HG02973 (cell line): ENCODE results near the gene DENND1A.

Experiments used
- ATAC-seq: cut with Tn5 transposase; IDR thresholded peaks from one replicate; pipeline ENCODE4 v1.9.1; 2021; ENCODE audit warnings: moderate library complexity; ENCODE audit not compliant: unreplicated experiment

The DENND1A gene

DNA sequence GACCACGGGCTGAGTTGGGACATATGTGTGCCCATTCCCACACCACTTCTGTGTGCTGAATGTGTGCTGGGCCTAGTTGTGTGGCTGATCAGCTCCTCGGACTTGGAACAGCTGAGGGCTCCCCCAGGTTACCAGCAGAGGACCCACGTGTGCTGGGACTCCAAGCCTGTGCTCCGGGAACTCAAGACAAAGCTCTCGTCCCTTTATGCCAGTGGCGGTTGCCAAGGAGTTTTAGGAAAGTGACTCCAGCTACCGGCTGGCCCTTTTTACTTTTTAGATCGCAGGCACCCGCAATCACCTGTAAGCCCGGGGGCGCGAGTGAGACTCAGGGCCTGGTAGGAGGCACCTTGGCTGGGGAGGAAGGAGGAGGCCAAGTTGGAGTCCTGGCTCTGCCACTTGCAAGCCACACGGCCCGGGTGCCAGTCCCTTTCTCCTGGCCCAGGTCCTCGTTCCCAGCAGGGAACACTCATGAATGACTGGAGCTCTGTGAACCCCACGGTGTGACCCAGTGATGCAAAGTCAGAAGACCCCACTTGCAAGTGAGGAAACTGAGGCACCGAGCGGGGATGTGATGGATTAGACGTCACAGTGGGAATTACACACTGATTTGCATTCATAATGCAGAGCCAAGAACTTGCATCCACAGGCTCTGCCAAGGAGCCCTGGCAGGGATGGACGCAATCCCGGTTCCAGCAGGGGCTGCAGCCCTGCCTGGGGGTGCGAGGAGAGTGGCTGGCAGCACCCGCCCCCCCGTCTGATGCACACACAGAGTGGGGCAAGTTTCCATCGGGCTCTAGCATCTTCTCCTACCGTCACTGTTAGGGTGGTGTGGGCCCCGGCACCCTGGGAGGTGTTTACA, 547.0 kb downstream of the DENND1A start:
- no peak for ATAC-seq

DNA sequence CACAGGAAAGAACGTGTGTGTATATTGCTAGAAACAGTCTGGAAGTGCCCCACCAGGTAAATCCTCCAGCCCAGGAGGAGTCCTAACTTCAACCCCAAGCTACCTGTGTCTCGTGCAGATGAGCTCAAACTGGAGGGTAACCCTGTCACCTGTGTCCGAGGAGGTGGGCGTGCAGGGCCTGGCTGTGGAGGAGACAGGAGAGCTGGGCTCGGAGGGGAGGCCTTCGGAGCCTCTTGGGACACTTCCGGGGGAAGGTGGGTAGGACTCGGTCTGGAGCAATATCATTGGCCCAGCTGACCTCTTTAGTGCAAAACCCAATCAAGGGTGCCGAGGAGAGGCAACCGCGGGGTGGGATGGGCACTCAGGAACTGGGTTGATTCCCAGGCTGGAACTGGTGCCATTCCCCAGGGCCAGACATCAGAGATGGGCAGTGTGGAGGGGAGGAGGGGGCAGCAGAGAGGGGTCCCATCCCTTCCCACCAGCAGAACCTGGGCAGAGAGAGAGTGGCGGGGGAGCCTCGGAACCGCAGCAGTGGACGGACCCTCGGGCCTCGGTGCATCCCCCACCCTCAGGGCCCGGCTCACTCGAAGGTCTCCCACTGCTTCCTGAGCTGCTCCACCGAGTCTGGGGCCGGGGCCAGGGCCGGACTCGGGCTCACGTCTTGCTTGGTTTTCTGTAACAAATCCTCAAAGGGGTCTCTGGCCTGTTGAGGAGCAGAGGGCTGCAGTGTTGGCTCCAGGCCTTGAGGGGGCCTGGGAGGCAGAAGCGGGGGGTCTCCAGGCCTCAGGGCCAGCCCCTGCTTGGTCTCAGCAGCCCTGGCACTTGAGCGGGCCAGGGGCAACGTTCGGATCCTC, 548.8 kb downstream of the DENND1A start:
- ATAC-seq, result no peak

DNA sequence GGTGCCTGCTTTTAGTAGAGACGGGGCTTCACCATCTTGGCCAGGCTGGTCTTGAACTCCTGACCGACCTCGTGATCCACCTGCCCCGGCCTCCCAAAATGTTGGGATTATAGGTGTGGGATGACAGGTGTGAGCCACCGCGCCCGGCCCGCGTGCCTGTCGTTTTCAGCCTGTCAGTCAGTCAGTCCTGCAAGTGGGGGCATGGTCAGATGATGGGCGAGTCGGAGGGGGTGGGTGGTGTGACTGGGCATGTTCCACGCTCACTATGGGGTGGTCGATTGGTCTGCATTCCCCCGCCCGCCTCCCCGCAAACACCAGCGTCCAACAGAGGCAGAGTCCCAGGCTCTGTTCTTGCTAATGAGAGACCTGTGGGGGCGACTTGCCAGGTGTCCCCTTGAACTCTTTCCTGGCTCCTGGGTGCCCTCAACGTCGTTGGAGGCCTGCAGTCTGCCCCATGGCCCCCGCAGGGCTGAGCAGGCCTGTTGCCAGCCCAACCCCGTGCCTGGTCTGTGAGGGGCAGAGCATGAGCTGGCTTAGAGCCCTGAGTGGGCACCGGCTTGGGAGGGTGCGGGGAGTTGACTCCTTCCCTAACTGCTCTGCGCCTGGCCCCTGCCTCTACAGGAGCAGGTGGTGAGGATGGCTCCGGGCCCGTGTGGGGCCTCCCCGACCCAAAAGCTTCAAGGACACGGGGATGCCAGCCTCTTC, 550.8 kb downstream of the DENND1A start:
- no peak for ATAC-seq

DNA sequence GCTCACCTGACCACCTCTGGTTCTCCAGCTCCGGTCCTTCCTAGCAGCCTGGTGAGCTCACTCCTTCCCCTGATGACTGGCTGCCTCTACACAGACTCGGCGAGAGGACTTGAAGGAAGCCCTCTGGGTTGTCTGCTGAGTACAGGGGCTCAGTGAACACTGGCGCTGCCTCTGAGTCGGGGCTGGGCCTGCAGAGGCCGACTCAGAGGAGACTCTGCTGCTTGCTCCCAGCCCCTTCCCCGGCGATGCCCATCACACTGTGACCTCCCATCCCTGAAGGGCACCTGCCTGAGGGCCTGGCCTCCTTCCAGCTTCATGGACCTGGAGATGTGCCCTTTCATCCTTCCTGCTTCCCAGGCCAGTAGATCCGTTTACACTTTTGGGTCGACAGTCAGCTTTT, 551.9 kb downstream of the DENND1A start:
- no peak for ATAC-seq

DNA sequence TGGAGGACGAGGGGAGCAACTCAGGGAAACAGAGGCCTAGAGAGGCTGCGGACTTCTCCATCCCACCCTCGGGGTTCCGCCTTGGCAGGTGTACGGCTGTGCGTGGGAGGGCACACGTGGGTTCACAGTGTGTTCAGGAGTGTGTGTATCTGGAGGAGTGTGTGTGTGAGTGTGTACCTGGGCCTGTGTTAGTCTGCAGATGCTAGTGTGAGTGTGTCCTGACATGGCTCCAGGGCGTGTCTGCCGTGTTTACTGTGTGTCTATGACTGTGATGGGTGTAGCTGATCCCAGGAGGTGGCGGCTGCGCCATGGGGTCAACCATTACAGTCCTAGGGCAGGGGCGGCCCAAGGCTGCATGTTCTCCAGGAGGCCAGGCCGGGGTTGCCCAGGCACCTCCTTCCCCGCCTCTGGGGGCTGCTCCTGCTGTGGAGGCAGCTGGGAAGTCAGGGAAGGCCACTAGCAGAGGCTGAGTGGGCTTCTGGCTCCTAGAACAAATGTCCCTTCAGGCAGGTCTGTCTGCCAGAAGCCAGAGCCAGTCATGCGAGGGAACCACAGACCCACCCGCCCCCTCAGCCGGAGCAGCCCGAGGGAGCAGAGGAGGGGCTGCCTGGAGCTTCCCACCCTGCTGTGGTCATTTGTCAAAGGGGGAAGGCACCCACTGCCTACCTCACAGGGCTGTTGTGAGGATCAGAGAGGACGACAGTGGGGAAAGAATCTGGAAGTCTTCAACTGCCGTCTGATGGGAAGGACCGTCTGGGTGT, 552.5 kb downstream of the DENND1A start:
- no peak for ATAC-seq

DNA sequence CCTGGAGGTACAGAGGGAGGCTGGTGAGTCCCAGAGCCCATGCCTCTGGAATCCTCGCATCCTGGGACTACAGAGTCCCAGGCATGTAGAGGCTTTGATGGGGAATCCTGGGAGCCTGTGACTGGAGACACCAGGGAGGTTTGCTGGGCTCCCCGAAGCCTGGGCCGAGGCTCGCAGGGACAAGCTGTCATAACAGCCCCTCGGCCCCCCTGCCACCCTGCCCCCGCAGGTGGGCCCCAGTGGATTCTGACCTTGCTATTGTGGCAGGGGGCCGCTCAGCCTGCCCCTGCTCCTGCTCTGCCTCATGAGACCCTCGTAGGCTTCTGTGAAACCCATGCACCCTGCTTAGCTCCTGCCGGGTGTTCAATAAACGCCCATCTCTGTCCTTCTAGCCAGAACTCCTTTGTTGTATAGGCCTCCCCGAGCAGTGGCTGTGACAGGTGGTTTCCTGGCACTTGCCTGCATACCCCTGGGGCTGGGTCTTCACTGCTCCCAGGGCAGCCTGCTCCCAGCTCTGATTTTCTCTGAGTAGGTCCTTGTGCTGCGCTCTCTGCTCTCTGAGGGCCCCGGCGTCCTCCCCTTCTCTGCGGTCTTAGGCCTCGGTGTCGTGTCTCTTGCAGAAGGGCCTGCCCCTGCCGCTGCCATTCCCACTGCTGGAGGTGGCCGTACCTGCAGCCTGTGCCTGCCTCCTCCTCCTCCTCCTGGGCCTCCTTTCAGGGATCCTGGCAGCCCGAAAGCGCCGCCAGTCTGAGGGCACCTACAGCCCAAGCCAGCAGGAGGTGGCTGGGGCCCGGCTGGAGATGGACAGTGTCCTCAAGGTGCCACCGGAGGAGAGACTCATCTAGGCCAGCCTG, 553.5 kb downstream of the DENND1A start:
- ATAC-seq, result no peak

DNA sequence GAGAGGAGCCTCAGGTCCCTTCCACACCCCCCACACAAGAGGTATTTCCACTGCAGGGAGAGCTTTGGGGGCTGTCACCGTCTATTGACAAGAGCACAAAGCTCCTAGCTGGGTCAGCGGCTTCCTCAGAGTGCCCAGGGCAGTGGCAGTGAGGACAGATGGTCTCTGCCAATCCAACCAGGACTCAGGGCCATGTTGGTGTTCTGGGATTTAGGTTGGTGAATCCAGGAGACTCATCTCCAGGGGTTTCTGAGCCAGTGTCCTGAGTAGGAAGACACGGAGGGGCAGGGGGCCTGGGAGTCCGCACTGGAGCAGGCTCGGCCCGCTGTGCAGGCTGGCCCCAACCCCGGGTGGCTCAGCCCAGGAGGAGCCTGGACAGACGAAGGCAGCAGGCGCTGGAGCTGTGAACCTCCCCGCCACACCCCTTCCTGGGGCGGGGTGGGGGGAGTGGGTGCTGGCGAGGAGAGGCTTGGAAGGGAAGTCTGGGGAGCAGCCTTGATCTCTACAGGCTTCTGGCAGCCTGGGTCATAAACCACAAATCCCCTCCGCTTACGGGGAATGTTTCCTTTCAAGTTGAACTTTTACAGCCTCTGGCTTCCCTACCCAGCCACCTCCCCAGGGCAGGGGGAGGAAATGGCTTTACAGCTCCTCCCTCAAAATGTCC, 554.3 kb downstream of the DENND1A start:
- ATAC-seq, result no peak

DNA sequence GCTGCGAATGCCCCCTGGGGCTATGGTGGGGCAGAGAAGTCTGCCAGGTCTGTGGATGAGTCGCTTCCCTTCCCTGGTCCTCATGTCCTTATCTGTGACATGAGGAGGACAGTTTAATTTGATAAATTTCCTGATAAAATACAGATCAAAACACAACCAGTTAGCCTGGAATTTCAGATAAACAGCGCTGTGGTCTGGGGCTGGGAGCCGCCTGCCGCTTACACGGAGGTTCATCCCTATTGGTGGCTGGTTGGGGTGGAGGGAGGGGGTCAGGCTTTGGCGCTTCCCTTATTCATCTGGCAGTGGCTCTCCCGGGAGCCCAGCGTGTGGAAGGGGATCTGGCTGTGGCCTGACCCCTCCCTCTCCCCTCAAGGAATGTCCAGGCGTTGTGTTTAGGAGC, 556.0 kb downstream of the DENND1A start:
- ATAC-seq, result no peak

DNA sequence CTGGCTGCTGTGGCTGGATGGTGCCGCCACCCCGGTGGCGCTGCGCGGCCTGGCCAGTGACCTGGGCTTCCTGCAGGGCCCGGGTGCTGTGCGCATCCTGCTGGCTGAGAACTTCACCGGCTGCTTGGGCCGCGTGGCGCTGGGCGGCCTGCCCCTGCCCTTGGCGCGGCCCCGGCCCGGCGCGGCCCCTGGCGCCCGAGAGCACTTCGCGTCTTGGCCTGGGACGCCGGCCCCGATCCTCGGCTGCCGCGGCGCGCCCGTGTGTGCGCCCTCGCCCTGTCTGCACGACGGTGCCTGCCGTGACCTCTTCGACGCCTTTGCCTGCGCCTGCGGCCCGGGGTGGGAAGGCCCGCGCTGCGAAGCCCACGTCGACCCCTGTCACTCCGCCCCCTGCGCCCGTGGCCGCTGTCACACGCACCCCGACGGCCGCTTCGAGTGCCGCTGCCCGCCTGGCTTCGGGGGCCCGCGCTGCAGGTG, 556.4 kb downstream of the DENND1A start:
- no peak for ATAC-seq

DNA sequence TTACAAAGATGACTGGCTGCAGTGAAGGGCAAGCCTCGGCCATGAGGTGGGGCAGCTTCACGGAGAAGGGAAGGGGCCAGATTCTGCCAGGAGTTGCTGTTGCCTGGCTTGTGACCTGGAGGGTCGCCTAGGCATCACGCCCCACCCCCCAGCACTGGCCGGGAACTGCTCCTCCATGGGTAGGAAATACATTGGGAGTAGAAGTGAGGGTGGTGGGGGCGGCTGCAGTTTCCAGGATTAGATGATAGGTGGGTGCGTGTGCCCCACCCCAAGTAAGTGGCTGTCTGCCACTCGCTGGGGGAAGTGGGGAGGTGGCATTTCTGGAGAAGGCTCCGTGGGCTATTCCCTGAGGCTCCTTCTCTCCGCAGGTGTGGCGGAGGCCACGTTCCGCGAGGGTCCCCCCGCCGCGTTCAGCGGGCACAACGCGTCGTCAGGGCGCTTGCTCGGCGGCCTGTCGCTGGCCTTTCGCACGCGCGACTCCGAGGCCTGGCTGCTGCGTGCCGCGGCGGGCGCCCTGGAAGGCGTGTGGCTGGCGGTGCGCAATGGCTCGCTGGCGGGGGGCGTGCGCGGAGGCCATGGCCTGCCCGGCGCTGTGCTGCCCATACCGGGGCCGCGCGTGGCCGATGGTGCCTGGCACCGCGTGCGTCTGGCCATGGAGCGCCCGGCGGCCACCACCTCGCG, 557.0 kb downstream of the DENND1A start:
- no peak for ATAC-seq

DNA sequence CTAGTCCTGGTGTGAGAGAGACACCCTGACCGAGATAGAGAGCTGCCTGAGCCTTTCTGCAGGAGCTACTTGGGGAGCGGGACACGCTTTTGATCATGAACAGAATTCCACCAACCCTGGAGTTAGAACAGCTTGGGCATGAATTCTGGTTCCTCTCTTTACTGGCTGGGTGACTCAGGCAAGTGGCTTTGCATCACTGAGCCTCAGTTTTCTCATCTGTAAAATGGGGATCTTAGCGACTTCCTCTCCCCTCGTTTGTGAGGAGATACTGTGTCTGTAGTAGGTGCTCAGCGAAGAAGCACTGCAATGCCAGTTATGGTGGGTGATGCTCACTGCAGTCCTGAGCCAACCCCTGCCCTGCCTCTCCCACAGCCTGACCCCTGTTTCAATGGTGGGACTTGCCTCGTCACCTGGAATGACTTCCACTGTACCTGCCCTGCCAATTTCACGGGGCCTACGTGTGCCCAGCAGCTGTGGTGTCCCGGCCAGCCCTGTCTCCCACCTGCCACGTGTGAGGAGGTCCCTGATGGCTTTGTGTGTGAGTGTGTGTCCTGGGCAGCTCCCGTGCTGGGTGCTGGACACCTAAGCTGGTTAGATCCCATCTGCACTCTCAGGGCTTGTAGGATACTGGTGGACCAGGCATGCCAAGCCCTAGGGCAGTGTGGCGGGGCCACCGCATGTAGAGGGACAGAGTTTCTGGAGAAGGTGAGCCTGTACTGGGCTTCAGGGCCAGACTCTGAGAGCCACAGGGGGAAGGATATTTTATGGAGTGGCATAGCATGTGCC, 557.9 kb downstream of the DENND1A start:
- no peak for ATAC-seq

DNA sequence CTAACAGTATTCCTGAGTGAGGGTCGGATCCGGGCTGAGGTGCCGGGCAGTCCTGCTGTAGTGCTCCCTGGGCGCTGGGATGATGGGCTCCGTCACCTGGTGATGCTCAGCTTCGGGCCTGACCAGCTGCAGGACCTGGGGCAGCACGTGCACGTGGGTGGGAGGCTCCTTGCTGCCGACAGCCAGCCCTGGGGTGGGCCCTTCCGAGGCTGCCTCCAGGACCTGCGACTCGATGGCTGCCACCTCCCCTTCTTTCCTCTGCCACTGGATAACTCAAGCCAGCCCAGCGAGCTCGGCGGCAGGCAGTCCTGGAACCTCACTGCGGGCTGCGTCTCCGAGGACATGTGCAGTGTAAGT, 558.7 kb downstream of the DENND1A start:
- ATAC-seq, result no peak

DNA sequence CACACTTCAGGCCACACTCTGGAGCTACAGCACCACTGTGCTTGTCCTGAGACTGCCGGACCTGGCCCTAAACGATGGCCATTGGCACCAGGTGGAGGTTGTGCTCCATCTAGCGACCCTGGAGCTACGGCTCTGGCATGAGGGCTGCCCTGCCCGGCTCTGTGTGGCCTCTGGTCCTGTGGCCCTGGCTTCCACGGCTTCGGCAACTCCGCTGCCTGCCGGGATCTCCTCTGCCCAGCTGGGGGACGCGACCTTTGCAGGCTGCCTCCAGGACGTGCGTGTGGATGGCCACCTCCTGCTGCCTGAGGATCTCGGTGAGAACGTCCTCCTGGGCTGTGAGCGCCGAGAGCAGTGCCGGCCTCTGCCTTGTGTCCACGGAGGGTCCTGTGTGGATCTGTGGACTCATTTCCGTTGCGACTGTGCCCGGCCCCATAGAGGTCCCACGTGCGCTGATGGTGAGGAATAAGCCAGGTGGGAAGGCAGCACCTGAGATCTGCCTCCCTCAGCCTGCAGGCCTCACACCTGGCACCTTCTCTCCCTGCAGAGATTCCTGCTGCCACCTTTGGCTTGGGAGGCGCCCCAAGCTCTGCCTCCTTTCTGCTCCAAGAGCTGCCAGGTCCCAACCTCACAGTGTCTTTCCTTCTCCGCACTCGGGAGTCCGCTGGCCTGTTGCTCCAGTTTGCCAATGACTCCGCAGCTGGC, 559.2 kb downstream of the DENND1A start:
- ATAC-seq, result no peak

DNA sequence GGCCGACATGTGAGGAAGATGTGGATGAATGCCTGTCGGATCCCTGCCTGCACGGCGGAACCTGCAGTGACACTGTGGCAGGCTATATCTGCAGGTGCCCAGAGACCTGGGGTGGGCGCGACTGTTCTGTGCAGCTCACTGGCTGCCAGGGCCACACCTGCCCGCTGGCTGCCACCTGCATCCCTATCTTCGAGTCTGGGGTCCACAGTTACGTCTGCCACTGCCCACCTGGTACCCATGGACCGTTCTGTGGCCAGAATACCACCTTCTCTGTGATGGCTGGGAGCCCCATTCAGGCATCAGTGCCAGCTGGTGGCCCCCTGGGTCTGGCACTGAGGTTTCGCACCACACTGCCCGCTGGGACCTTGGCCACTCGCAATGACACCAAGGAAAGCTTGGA, 559.8 kb downstream of the DENND1A start:
- no peak for ATAC-seq

DNA sequence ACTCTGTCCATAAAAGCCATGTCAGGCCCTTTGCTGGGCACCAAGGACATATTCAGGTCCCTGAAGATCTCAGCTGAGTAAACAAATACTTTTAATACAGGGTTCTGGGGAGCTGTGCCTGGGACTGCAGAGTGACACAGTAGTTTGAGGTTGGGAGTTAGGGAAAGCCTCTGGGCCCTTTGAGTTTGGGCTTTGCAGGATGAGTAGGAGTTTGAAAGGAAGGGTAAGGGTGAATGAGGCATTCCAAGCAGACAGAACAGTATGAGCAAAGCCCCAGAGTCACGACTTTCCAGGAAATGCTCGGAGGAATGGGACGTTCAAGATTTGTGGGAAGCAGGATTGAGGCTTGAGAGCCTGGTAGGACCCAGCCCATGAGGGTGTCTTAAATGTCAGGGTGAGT, 560.6 kb downstream of the DENND1A start:
- ATAC-seq, result no peak

DNA sequence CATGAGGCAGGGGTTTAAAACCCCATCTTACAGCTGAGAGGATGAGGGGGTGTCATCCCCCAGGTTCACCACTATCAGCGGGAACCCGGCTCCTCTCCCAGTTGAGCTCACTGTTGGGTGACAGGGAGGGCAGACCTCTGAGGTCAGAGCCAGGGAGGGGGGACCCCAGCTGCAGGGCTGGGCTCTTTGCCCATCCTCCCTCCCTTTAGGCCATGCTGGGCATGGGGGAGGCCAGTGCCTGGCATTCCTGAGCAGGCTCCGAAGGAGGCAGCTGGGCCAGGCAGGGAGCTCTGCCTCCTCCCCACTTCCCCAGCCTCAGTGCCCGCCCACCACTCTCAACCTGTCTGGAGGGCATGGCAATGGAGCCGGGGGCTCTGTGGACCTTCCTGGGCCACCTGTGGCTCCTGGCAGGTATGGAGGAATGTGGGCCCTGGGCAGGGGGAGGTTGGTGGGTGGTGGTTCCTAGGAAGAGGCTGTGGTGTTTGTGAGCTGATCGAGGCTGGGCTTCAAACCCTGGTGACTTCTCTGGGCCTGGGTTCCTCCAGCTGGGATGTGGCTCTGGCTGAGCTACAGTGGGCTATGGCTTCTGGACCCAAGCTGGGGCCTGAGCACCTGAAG, 561.3 kb downstream of the DENND1A start:
- no peak for ATAC-seq

DNA sequence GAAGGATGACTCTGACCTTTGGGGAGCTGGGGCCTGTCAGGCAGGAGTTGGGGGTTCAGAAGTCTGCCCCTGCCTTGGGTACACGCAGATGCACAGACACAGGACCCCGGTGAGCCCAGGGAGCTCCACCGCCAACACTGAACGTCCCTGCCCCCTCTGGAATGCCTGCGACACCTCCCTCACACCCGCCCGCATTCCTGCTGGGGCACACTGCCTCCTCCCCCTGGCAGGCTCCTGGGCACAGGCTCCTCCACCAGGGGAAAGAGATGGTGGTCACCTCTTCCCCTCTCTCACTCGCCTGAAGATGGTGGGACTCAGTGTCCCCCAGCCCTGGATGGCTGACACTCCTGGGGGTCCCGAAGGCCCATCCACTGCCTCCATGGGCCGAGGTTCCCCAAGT, 561.9 kb downstream of the DENND1A start:
- no peak for ATAC-seq
